Measurements from ENCODE around the gene CTBS. TPM values are rescaled to one million over a fixed set of nuclear protein-coding genes. Genes with fewer than 3 reads are reported as not detected.

CTBS gene
- total RNA-seq, 2 donors from 2014 or later, result 12.3 to 19.6 TPM

GRCh38 chr1:84506002-84506728 is 68.1 kb downstream of the CTBS start, which contains the start of the genes GNG5 and SPATA1:
GNG5 (minus strand) TSS chr1:84506581; CDS start chr1:84506091, 490 bp downstream.
SPATA1 (plus strand) TSS chr1:84506386; CDS start chr1:84516360, 9,974 bp downstream.
- WGBS, 2 experiments (ENCODE audit: insufficient coverage in 1 of 2, insufficient read length in 1 of 2), result 0 to 5% methylated on average over 4 to 60 of the region's 60 CpGs
- no peaks in the 10 kb centered on the region for H3K27me3 ChIP-seq (ENCODE audit: control insufficient read depth, insufficient read depth, low read length, poor library complexity, severe bottlenecking)
- H3K4me3 ChIP-seq (ENCODE audit: low read length), result peak within 1 kb of the TSS; percentile 100
- H3K4me1 ChIP-seq (ENCODE audit: control insufficient read depth, insufficient read depth, low read length), result no peaks in the 10 kb centered on the region
- peak within 1 kb of the TSS; percentile 80 for H3K9ac ChIP-seq (ENCODE audit: extremely low read depth, low read length, poor library complexity, severe bottlenecking)
- Mint-ChIP-seq H3K9me3 (peaks cover 12% of the 10 kb centered on the region), H3K27me3 (ENCODE audit: insufficient read depth) (peaks cover 2% of the 10 kb centered on the region), H3K27ac (peak within 1 kb of the TSS; percentile 97), H3K4me1 (peaks cover 18% of the 10 kb centered on the region), H3K4me3 (peak within 1 kb of the TSS; percentile 86), H3K36me3 (ENCODE audit: low read depth) (peaks cover 19% of the 10 kb centered on the region)
- H3K27ac ChIP-seq (ENCODE audit: low read depth, low read length), result peak within 1 kb of the TSS; percentile 92
- peak; percentile 99 for DNase-seq
- peaks cover 16% of the 10 kb centered on the region for H3K9me3 ChIP-seq (ENCODE audit: control insufficient read depth, low read length)
- peaks cover 15% of the 10 kb centered on the region for H3K36me3 ChIP-seq (ENCODE audit: control insufficient read depth, insufficient read depth, low read length)
- TF ChIP-seq CTCF (conservative IDR thresholded peaks at IDR 0.05), result no peak

- H3K27me3 ChIP-seq (ENCODE audit: control insufficient read depth, insufficient read depth, low read length, poor library complexity, severe bottlenecking), result no peaks in the 10 kb centered on the region
- H3K27ac ChIP-seq (ENCODE audit: low read depth, low read length), result peak overlapping the region; percentile 92
- Mint-ChIP-seq H3K27ac (peak overlapping the region; percentile 97), H3K27me3 (ENCODE audit: insufficient read depth) (peaks cover 2% of the 10 kb centered on the region), H3K36me3 (ENCODE audit: low read depth) (peaks cover 22% of the 10 kb centered on the region), H3K9me3 (peaks cover 12% of the 10 kb centered on the region), H3K4me1 (peaks cover 18% of the 10 kb centered on the region), H3K4me3 (peak overlapping the region; percentile 86)
- no peak for DNase-seq
- peaks cover 16% of the 10 kb centered on the region for H3K9me3 ChIP-seq (ENCODE audit: control insufficient read depth, low read length)
- TF ChIP-seq CTCF (conservative IDR thresholded peaks at IDR 0.05), result peak; percentile 16
- H3K36me3 ChIP-seq (ENCODE audit: control insufficient read depth, insufficient read depth, low read length), result peaks cover 21% of the 10 kb centered on the region
- peak overlapping the region; percentile 100 for H3K4me3 ChIP-seq (ENCODE audit: low read length)
- H3K9ac ChIP-seq (ENCODE audit: extremely low read depth, low read length, poor library complexity, severe bottlenecking), result peak overlapping the region; percentile 80
- no peaks in the 10 kb centered on the region for H3K4me1 ChIP-seq (ENCODE audit: control insufficient read depth, insufficient read depth, low read length)
- WGBS, 2 experiments (ENCODE audit: insufficient coverage in 1 of 2, insufficient read length in 1 of 2), result 0% methylated on average over 1 to 47 of the region's 47 CpGs
These were observed 68.7 kb downstream of the CTBS start for GRCh38 chr1:84505493-84506001.

GRCh38 chr1:84504580-84505492 is 69.4 kb downstream of the CTBS start:
- H3K27ac ChIP-seq (ENCODE audit: low read depth, low read length), result peak overlapping the region; percentile 92
- H3K27me3 ChIP-seq (ENCODE audit: control insufficient read depth, insufficient read depth, low read length, poor library complexity, severe bottlenecking), result no peaks in the 10 kb centered on the region
- 17 to 23% methylated on average over 7 to 17 of the region's 17 CpGs for whole genome bisulfite sequencing, 2 experiments (ENCODE audit: insufficient coverage in 1 of 2, insufficient read length in 1 of 2)
- Mint-ChIP-seq H3K27me3 (ENCODE audit: insufficient read depth) (peaks cover 2% of the 10 kb centered on the region), H3K36me3 (ENCODE audit: low read depth) (peaks cover 24% of the 10 kb centered on the region), H3K27ac (peak overlapping the region; percentile 94), H3K9me3 (peaks cover 12% of the 10 kb centered on the region), H3K4me1 (peaks cover 18% of the 10 kb centered on the region), H3K4me3 (peak overlapping the region; percentile 86)
- peak; percentile 16 for TF ChIP-seq CTCF (conservative IDR thresholded peaks at IDR 0.05)
- peaks cover 14% of the 10 kb centered on the region for H3K9me3 ChIP-seq (ENCODE audit: control insufficient read depth, low read length)
- peak overlapping the region; percentile 80 for H3K9ac ChIP-seq (ENCODE audit: extremely low read depth, low read length, poor library complexity, severe bottlenecking)
- no peaks in the 10 kb centered on the region for H3K4me1 ChIP-seq (ENCODE audit: control insufficient read depth, insufficient read depth, low read length)
- H3K36me3 ChIP-seq (ENCODE audit: control insufficient read depth, insufficient read depth, low read length), result peaks cover 29% of the 10 kb centered on the region
- DNase-seq, result no peak
- H3K4me3 ChIP-seq (ENCODE audit: low read length), result peak overlapping the region; percentile 100

All from endodermal cell (in vitro differentiated cells).